Cardiac fibroblast (primary cell): ENCODE measurements around the gene CTCFL.

ENCODE experiments used
- DNase-seq, 2 donors: peaks; one replicate each; pipeline versions ENCODE4 v3.0.0 to v3.0.0-alpha.2; 2010; ENCODE audit warnings: low read depth in 2 of 2
- H3K4me3 ChIP-seq, 2 donors: replicated peaks in 1 of 2; 1 replicate in 1 of 2; 2 replicates in 1 of 2; pipeline ENCODE4 v1.5.1; 2011; ENCODE audit warnings: low read depth in 2 of 2, low read length in 2 of 2, mild to moderate bottlenecking in 2 of 2, moderate library complexity in 1 of 2
- TF ChIP-seq, protein P1 (sequence below): IDR thresholded peaks from one replicate; pipeline ENCODE4 v1.5.1; 2011; ENCODE audit warnings: low read depth, mild to moderate bottlenecking, low read length, inconsistent platforms

Gene CTCFL

DNA sequence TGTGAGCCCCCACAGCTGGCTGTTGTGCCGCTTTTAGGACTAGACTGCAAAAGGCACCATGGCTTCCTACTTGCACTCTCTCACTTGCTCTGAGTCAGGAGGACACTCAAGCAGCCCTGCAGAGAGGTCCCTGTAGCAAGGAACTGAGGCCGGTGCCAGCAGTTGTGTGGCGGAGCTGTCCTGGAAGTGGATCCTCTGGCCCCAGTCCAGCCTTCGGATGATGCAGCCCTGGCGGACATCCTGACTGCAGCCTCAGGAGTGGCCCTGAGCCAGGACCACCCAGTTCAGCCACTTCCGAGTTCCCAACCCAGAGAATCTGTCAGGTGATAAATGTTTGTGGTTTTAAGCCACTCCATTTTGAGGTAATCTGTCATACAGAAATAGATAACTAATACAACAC lies 17.5 kb downstream of the CTCFL start:
- peak; percentile 6 to 22 for DNase-seq
- TF ChIP-seq, protein P1, sequence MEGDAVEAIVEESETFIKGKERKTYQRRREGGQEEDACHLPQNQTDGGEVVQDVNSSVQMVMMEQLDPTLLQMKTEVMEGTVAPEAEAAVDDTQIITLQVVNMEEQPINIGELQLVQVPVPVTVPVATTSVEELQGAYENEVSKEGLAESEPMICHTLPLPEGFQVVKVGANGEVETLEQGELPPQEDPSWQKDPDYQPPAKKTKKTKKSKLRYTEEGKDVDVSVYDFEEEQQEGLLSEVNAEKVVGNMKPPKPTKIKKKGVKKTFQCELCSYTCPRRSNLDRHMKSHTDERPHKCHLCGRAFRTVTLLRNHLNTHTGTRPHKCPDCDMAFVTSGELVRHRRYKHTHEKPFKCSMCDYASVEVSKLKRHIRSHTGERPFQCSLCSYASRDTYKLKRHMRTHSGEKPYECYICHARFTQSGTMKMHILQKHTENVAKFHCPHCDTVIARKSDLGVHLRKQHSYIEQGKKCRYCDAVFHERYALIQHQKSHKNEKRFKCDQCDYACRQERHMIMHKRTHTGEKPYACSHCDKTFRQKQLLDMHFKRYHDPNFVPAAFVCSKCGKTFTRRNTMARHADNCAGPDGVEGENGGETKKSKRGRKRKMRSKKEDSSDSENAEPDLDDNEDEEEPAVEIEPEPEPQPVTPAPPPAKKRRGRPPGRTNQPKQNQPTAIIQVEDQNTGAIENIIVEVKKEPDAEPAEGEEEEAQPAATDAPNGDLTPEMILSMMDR, result no peak
- no peak overlapping the region for H3K4me3 ChIP-seq

DNA sequence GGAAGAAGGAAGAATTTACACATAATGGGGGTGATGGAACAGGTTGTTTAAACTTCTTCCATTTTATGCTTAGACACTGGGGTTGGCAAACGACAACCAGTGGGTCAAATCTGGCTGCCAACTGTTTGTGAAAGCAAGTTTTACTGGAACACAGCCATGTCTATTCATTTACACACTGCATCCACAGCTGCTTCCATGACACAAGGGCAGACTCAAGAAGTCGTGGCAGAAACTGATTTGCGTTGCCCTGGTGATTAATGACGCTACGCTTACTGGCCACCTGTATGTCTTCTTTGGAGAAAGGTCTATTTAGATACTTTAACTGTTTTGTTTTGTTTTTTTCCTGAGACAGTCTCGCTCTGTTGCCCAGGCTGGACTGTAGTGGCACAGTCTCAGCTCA lies 19.0 kb downstream of the CTCFL start:
- TF ChIP-seq, protein P1, result no peak
- no peak overlapping the region for H3K4me3 ChIP-seq
- DNase-seq, result no peak

- DNase-seq, result no peak
- TF ChIP-seq, protein P1, result no peak
- H3K4me3 ChIP-seq, result no peak overlapping the region
These were observed 20.5 kb downstream of the CTCFL start for GRCh38 chr20:57504411-57504810.

DNA sequence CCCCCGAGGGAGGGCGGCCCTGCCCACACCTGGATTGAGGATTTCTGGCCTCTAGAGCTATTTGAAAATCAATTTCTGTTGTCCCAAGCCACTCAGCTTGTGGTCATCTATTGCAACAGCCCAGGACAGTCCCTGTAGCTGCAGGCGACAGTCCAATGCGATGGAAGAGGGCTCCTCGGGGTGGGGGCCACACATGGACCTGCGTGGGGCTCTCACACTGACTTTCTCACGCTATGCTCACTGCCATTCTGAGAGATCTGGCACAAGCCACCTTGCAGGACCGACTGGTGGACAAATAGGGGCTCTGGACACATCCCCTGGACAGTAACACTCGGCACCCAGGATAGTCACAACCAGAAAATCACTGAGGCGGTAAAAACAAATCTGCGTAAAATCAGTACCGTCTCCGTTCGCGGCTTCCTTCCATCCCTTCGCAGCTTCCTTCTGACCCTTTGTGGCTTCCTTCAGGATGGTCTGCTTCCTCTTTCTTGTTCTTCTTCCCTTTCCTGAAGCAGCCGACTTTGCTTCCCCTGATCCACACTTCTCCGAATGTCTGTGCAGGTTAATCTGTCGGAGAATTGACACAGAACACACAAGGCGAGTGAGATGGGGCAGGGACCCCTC lies 21.8 kb downstream of the CTCFL start:
- no peak for DNase-seq
- no peak overlapping the region for H3K4me3 ChIP-seq
- TF ChIP-seq, protein P1, result no peak

GRCh38 chr20:57502336-57502700 lies 22.6 kb downstream of the CTCFL start:
- TF ChIP-seq, protein P1, result no peak
- DNase-seq, result no peak
- no peak overlapping the region for H3K4me3 ChIP-seq

DNA sequence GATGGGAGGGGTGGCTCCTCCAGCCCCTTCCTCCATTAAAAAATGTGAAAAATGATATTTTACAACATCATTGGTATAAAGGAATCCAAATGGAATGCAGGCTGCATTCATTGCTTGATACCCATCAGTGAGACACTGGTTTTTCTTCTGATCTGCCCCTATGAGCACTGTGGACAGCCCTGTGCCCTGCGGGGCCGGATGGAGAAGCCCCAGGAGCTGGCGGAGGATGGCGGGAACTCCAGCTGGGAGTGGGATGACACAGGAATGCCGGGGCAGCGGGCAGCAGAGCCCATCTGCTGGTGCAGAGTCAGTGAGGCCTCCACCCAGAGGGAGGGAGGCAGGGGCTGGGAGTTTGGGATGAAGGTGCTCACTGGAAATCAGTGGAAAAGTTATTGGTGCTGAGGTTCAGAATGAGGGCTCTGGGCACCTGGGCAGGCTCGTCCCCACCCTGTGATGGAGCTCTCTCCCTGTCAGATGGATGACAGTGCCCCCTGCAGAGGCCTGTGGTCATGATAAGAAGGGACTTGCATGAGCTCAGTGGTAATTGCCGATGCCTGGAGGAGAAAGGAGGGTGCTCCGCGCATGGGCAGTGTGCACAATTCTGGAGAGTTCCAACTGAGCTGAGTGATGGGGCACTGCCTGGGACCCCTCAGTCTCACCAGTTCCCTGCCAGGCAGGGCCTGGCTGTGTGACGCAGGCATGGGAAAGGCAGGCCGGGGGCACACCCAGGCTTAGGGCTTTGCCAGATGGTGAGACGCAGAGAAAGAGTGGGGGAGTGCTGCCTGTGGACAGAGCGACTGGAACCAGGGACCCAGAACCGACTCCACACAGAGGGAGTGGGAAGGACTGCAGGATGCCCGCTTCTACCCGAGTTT lies 23.2 kb downstream of the CTCFL start:
- no peak overlapping the region for H3K4me3 ChIP-seq
- TF ChIP-seq, protein P1, result no peak
- peak in 1 of 2 donors; percentile 5 for DNase-seq
